ENCODE results near the gene EIF4G3.

EIF4G3 gene

DNA sequence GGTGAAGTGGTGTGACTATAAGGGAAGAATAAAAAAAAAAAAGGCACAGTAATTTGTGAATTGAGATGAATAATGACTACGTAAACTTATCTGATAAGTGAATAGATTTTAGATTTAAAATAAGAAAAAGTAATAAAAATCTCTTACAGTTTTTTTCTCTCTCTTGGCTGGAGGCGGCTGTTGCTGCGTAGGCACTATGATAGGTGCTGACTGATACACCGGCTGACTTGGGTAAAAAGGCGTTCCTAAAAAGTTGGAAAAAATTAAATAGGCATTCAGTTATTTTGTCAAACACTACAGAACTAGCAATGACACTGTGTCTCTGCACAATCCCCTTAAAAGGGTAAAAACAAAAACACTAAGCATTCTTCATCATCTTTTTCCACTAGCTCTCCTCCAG, 203.8 kb downstream of the EIF4G3 start:
- Histone ChIP-seq H3K36me3 (replicated peaks) (peaks cover 22% of the 10 kb centered on the region), H3K27me3 (replicated peaks) (no peaks in the 10 kb centered on the region), H3K27ac (no peak overlapping the region), H3K4me3 (ENCODE audit: low read depth, low read length) (no peak overlapping the region)
- no peak for DNase-seq
- in situ Hi-C loops (cut with HindIII; ENCODE audit: low pct_ligation_motif_present, low sequenced_read_pairs), result no loop called here
- TF ChIP-seq, protein P1, sequence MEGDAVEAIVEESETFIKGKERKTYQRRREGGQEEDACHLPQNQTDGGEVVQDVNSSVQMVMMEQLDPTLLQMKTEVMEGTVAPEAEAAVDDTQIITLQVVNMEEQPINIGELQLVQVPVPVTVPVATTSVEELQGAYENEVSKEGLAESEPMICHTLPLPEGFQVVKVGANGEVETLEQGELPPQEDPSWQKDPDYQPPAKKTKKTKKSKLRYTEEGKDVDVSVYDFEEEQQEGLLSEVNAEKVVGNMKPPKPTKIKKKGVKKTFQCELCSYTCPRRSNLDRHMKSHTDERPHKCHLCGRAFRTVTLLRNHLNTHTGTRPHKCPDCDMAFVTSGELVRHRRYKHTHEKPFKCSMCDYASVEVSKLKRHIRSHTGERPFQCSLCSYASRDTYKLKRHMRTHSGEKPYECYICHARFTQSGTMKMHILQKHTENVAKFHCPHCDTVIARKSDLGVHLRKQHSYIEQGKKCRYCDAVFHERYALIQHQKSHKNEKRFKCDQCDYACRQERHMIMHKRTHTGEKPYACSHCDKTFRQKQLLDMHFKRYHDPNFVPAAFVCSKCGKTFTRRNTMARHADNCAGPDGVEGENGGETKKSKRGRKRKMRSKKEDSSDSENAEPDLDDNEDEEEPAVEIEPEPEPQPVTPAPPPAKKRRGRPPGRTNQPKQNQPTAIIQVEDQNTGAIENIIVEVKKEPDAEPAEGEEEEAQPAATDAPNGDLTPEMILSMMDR (IDR thresholded peaks at IDR 0.05; ENCODE audit: low read depth, low read length, missing control alignments), result no peak

DNA sequence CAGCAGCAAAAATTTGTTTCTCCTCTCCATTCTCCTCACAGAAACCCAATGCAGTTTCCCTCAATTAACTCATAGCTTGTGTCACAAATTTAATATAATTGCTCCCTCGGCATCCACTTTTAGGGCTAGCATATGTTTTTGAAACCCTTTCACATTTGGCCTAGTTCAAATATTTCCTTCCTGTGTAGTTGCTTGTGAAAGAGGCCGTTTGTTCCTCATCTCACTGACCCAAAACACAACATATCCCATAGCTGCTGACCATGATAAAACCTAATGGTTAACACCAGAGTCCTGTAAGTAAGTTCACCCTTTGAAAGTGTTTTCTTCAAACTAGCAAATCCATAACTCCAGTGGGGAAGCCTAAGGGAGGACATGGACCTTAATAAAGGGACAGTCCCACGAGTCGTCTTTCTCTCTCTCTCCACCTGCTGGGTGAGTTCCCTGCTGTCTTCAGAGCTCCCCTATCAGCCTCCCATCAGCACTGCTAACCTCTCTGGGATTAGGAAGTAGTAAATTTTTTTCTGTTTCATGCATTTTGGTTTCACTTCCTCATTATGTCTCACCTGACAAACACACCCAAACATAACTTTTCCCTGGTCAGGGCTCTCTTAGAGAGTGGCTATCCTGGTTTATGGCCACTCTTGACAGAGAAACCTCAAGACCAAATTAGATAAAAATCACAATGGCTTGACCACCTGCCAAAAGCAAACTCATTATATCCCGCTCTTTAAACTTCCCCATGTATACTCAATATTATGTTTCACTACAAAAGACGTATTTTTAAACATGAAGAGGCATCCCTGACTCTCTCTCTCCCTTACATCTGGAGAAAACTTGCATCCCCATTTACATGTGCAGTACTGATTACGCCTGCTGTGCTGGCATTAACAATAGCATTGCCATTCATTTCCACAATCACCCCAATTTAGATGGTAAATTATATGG, 211.9 kb downstream of the EIF4G3 start:
- DNase-seq, result no peak
- in situ Hi-C loops (cut with HindIII; ENCODE audit: low pct_ligation_motif_present, low sequenced_read_pairs), result no loop called here
- H3K27me3 ChIP-seq (replicated peaks), result no peaks in the 10 kb centered on the region
- H3K27ac ChIP-seq, result no peak overlapping the region
- H3K4me3 ChIP-seq (ENCODE audit: low read depth, low read length), result no peak overlapping the region
- TF ChIP-seq, protein P1 (IDR thresholded peaks at IDR 0.05; ENCODE audit: low read depth, low read length, missing control alignments), result no peak
- peaks cover 9% of the 10 kb centered on the region for H3K36me3 ChIP-seq (replicated peaks)

DNA sequence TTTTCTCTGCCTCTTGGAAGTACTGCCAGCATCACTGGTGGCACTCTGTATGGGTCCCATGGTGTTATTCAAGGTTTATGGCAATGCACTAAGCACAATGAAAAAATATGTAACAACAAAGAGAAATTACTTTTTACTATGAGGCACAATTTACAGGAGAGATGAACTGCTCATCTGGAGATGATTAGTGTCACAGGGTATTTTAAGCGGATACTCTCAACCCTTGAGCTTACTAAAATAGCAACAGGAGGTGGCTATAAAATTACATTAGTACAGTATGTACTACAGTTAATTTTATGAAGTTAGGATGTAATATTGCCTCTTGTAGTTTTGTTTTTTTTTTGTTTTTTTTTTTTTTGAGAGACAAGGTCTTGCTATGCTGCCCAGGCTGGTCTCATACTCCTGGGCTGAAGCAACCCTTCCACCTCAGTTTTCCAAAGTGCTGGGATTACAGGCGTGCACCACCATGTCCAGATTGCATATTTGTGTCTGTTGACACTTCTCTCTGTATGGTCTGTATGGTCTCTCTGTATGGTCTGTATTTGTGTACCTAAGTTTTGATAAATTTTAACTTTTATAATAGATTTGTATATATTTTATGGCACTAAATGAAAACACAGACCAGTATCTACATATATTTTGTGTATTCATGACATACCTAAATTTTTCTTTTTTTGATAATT, 214.0 kb downstream of the EIF4G3 start:
- TF ChIP-seq, protein P1 (IDR thresholded peaks at IDR 0.05; ENCODE audit: low read depth, low read length, missing control alignments), result no peak

DNA sequence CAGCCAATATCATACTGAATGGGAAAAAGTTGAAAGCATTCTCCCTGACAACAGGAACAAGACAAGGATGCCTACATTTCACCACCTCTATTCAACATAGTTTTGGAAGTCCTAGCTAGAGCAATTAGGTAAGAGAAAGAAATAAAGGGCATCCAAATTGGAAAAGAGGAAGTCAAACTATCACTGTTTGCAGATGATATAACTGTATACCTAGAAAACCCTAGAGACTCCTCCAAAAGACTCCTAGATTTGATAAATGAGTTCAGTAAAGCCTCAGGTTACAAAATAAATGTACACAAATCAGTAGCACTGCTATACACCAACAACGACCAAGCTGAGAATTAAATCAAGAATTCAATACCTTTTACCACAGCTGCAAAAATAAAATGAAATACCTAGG, 218.3 kb downstream of the EIF4G3 start:
- H3K27me3 ChIP-seq (replicated peaks), result no peaks in the 10 kb centered on the region
- no peaks in the 10 kb centered on the region for H3K36me3 ChIP-seq (replicated peaks)
- H3K27ac ChIP-seq, result no peak overlapping the region
- TF ChIP-seq, protein P1 (IDR thresholded peaks at IDR 0.05; ENCODE audit: low read depth, low read length, missing control alignments), result no peak
- in situ Hi-C loops (cut with HindIII; ENCODE audit: low pct_ligation_motif_present, low sequenced_read_pairs), result no loop called here
- no peak for DNase-seq
- H3K4me3 ChIP-seq (ENCODE audit: low read depth, low read length), result no peak overlapping the region

More for the DNA sequence above, 214.0 kb downstream of the EIF4G3 start:
- Histone ChIP-seq H3K4me3 (ENCODE audit: low read depth, low read length) (no peak overlapping the region), H3K27me3 (replicated peaks) (no peaks in the 10 kb centered on the region), H3K36me3 (replicated peaks) (peaks cover 2% of the 10 kb centered on the region), H3K27ac (no peak overlapping the region)
- DNase-seq, result no peak
- in situ Hi-C loops (cut with HindIII; ENCODE audit: low pct_ligation_motif_present, low sequenced_read_pairs), result no loop called here

- TF ChIP-seq, protein P1 (IDR thresholded peaks at IDR 0.05; ENCODE audit: low read depth, low read length, missing control alignments), result no peak
- no peak overlapping the region for H3K27ac ChIP-seq
- no peak overlapping the region for H3K4me3 ChIP-seq (ENCODE audit: low read depth, low read length)
- DNase-seq, result no peak
- no peaks in the 10 kb centered on the region for H3K36me3 ChIP-seq (replicated peaks)
- H3K27me3 ChIP-seq (replicated peaks), result no peaks in the 10 kb centered on the region
- in situ Hi-C loops (cut with HindIII; ENCODE audit: low pct_ligation_motif_present, low sequenced_read_pairs), result no loop called here
Observed at GRCh38 chr1:20956272-20956671, 220.4 kb downstream of the EIF4G3 start.

Measured in brain microvascular endothelial cell (primary cell).